Fibroblast of mammary gland (primary cell): ENCODE data around the gene ATP6V1G3.

Experiments
- DNase-seq: peaks from one replicate; pipeline ENCODE4 v3.0.0-alpha.2; 2010; ENCODE audit warnings: low read depth
- H3K4me3 ChIP-seq: 2 replicates; pipeline ENCODE4 v1.5.1; 2011; ENCODE audit warnings: low read depth, mild to moderate bottlenecking, low read length, moderate library complexity; ENCODE audit not compliant: control insufficient read depth
- TF ChIP-seq, protein P1 (sequence below): conservative IDR thresholded peaks from 2 replicates; pipeline ENCODE4 v1.5.1; 2011; ENCODE audit warnings: low read depth, low read length, inconsistent platforms; ENCODE audit not compliant: control insufficient read depth, insufficient read depth

Gene ATP6V1G3

DNA sequence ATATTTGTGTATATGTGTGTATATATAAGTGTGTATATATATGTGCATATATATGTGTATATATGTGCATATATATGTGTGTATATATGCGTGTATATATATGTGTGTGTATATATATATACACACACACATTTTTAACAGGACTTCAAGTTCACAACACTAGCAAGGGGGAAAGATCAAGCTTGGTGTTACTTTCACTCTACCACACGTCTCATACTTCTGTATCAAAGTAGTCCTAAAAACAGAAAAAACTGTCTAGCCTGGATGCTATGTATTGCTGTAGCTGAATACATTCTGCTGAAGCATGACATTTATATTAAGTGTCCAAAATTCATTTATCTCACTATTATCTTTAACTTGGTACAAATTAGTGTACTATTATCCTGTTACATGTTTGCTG, 17.9 kb upstream of the ATP6V1G3 start:
- TF ChIP-seq, protein P1, sequence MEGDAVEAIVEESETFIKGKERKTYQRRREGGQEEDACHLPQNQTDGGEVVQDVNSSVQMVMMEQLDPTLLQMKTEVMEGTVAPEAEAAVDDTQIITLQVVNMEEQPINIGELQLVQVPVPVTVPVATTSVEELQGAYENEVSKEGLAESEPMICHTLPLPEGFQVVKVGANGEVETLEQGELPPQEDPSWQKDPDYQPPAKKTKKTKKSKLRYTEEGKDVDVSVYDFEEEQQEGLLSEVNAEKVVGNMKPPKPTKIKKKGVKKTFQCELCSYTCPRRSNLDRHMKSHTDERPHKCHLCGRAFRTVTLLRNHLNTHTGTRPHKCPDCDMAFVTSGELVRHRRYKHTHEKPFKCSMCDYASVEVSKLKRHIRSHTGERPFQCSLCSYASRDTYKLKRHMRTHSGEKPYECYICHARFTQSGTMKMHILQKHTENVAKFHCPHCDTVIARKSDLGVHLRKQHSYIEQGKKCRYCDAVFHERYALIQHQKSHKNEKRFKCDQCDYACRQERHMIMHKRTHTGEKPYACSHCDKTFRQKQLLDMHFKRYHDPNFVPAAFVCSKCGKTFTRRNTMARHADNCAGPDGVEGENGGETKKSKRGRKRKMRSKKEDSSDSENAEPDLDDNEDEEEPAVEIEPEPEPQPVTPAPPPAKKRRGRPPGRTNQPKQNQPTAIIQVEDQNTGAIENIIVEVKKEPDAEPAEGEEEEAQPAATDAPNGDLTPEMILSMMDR: no peak
- no peak overlapping the region for H3K4me3 ChIP-seq
- DNase-seq: no peak

DNA sequence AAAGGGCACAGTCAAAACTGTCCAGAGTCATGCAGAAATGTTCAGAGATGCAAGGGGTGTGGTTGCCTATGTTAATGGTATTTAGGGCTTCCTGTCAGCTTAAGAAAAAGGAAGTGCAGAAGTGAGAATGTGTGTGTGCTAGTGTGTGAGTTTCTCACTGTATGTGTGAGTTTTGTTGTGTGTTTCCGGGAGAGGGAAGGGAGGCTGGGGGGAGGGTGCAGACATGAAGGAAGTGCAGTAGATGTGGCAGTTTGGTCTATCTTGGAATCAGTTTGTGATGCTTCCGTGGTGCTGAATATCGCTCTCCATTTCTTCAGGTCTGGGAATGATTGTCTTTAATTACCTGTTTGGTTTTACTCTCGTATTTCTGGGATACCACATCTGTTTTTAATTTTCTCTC, 16.5 kb upstream of the ATP6V1G3 start:
- no peak for DNase-seq
- TF ChIP-seq, protein P1: no peak
- H3K4me3 ChIP-seq: no peak overlapping the region

DNA sequence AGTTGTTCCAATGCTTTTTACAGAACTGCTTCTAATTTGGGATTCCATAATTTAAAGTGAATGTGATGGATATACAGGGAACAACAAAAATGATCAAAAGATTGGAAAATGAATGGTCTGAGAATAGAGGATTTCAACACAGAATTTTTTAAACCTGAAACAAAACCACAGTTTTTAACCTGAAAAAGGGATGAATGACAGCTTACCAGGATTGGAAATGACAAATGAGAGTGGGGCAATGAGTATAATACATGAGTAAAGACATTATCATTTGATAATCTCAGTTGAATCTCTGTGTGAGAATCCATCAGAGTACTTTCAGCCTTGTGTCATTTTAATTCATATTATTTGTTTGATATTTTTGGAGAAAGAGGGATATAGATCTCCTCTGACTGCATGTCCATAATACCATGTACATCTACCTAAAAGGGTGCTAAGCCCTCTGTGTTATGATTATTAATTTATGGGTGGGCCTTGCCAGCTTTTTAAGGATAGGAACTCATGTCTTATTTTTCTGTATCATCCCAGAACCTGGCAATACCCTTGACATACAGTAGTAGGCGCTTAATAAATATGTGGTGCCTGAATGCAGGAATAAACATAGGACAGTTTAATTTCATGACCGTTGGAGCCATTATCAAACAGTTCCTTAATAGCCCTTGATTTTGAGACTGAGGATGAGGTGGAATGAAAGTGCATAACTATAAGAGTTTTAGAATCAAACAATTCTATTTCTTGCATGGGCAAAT, 12.4 kb upstream of the ATP6V1G3 start:
- no peak overlapping the region for H3K4me3 ChIP-seq
- no peak for DNase-seq
- TF ChIP-seq, protein P1: no peak

DNA sequence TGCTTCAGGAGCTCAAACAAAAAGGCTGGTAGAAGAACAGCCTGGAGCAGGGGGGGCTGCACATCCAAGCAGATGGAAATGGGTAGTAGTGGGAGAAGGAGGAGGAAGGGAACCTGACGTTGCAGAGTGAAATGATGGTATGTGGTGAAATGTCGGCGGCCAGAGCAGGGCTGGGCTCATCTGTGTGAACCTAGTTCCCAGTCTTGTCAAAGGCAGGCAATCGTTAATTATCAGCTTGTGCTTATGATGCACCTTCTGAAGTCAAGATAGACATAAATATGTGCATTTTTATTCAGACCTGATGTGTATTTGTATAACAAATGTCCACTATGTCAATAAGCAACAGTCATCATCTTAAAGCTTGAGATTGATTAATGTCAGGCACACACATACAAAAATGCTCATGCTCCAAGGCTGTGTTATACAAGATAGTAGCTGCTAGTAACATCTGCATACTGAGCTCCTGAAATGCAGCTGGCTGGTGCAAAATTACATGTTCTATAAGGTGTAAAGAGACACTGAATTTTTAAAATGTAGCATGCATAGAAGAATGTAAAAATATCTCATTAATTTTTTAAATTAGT, 10.6 kb upstream of the ATP6V1G3 start:
- TF ChIP-seq, protein P1: no peak
- no peak overlapping the region for H3K4me3 ChIP-seq
- DNase-seq: no peak

DNA sequence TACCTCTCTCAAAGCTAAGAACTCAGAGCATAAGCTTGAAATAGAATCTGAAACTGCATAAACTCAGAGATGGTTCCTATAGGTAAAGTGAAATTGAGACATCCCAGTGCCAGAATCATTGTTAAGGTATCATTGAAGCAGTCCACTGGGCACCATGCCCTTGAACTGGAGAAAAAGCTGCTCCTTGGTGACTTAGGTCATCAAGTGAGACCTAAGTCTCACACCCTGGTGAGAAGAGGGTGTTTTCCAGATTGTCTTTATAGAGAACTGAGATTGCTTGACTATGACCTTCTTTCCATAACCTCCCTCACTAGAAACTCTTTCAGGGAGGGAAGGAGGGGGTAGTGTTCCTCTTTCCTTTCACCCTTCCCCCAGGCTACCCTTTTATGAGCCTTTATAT, 9.4 kb upstream of the ATP6V1G3 start:
- H3K4me3 ChIP-seq: no peak overlapping the region
- TF ChIP-seq, protein P1: no peak
- no peak for DNase-seq

DNA sequence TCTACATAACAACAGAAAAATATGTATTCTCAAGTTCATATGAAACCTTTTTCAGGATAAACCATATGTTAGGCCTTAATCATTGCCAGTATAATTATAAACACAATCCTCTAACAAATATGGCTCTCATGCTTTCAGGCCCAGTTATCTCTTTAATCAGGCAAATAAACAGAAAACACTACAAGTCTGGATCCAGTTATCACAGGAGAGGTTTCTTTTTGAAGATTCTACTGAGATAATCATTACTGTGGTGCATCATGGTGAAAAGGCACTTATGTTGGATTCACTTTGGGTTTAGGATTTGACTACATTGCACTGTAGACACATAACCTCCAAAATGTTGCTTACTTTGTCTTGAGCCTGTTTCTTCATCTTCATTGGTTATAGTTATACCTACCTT, 8.4 kb upstream of the ATP6V1G3 start:
- no peak for DNase-seq
- TF ChIP-seq, protein P1: no peak
- no peak overlapping the region for H3K4me3 ChIP-seq
